ENCODE data around the gene STON2.

- TF ChIP-seq CTCF (IDR thresholded peaks at IDR 0.05; ENCODE audit: insufficient read depth, low read length, poor library complexity, severe bottlenecking) (no peak), EZH2phosphoT487 (conservative IDR thresholded peaks at IDR 0.05; ENCODE audit: low read length) (no peak)
These were observed 14.7 kb downstream of the STON2 start for GRCh38 chr14:81385419-81385818.
